OCI-LY1 (cell line): ENCODE results near the gene PSKH1.

Experiments
- CTCF ChIP-seq: fragments of 200-600 bp; sonication (generic), shearing (Covaris generic); IDR thresholded peaks from 2 replicates; pipeline ENCODE4 v1.5.1; 2017; ENCODE audit warnings: mild to moderate bottlenecking, antibody characterized with exemption, low read length, moderate library complexity, mixed read lengths
- EZH2 ChIP-seq: fragments of 200-600 bp; sonication (generic), shearing (Covaris generic); IDR thresholded peaks from 2 replicates; pipeline ENCODE4 v1.8.0; 2017; ENCODE audit warnings: borderline replicate concordance, mixed run types, mild to moderate bottlenecking, antibody characterized with exemption, low read length, moderate library complexity, mixed read lengths

DNA sequence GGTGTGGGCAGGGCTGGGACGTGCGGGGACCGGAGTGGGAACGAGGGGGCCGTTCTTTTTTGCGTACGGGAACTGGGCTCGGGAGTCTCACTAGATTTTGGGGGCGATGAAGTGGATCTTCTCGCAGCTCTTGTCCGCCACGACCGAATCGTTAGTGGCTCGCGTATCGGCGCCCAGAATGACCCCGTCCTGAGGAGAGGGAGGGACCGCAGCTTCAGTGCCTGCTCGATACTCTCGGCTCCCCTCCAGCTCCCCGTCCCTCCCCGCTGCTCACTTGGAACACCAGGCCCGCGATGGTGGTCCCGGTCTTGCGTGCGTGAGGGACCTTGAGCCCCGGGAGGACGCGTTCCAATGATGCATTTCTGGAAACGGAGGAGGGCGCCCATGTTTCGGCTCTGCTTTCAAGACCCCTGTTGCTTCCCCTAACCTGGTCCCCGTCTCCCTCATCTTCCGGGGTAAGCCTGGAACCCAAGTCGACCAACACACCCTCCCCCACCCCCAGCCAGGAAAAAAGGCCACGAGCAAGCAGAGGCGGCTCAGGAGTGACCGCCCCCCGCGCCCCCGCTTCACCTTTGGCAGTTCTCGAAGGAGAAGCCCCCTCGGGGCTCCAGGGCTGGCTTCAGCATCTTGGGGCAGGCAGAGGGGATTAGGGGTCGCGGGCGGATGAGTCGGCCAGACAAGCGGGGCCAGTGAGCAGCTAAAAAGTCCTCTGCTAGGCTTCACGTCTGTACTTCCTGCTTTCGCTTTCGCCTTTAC, 43.2 kb downstream of the PSKH1 start, which contains the start of gene PSMB10:
- no peak for TF ChIP-seq CTCF
- TF ChIP-seq EZH2: no peak
